ENCODE measurements around the gene ATP6V0E1.
A peak's percentile ranks its signal among the peaks of the same experiment; 100 is the strongest.
"Not testable (repeated sequence)": the region's sequence is repeated elsewhere in the genome, so short reads cannot be mapped to it uniquely, and the experiment has no call there.

The ATP6V0E1 gene

GRCh38 chr5:173004013-173004412 is 20.4 kb downstream of the ATP6V0E1 start:
- DNase-seq (ENCODE audit: low spot score): no peak

GRCh38 chr5:173004447-173004846 is 20.9 kb downstream of the ATP6V0E1 start:
- DNase-seq (ENCODE audit: low spot score): no peak

GRCh38 chr5:173010021-173010420 is 26.4 kb downstream of the ATP6V0E1 start:
- no peak for DNase-seq (ENCODE audit: low spot score)

GRCh38 chr5:173010547-173011464 is 27.2 kb downstream of the ATP6V0E1 start:
- DNase-seq (ENCODE audit: low spot score): peak; percentile 73

GRCh38 chr5:173011566-173011965 is 28.0 kb downstream of the ATP6V0E1 start:
- DNase-seq (ENCODE audit: low spot score): no peak

- no peak for DNase-seq (ENCODE audit: low spot score)
Measured at GRCh38 chr5:173012882-173013281, 29.3 kb downstream of the ATP6V0E1 start.

GRCh38 chr5:173014671-173015070 is 31.1 kb downstream of the ATP6V0E1 start:
- no peak for DNase-seq (ENCODE audit: low spot score)

GRCh38 chr5:173015192-173015591 is 31.6 kb downstream of the ATP6V0E1 start:
- no peak for DNase-seq (ENCODE audit: low spot score)

GRCh38 chr5:173015598-173016455 is 32.3 kb downstream of the ATP6V0E1 start:
- DNase-seq (ENCODE audit: low spot score): no peak

- peak; percentile 60 for DNase-seq (ENCODE audit: low spot score)
Measured at GRCh38 chr5:173016598-173017046, 33.1 kb downstream of the ATP6V0E1 start.

- DNase-seq (ENCODE audit: low spot score): not testable (repeated sequence)
Measured at GRCh38 chr5:173017087-173017486, 33.5 kb downstream of the ATP6V0E1 start.

- no peak for DNase-seq (ENCODE audit: low spot score)
Measured at GRCh38 chr5:173018358-173018757, 34.8 kb downstream of the ATP6V0E1 start.

GRCh38 chr5:173020154-173020581 is 36.6 kb downstream of the ATP6V0E1 start:
- no peak for DNase-seq (ENCODE audit: low spot score)

GRCh38 chr5:173020643-173021042 is 37.1 kb downstream of the ATP6V0E1 start:
- DNase-seq (ENCODE audit: low spot score): peak; percentile 64

GRCh38 chr5:173025651-173026050 is 42.1 kb downstream of the ATP6V0E1 start:
- DNase-seq (ENCODE audit: low spot score): no peak

- no peak for DNase-seq (ENCODE audit: low spot score)
Measured at GRCh38 chr5:173027905-173028304, 44.3 kb downstream of the ATP6V0E1 start.

- no peak for DNase-seq (ENCODE audit: low spot score)
Measured at GRCh38 chr5:173028811-173029327, 45.3 kb downstream of the ATP6V0E1 start.

GRCh38 chr5:173029499-173029921 is 45.9 kb downstream of the ATP6V0E1 start:
- DNase-seq (ENCODE audit: low spot score): no peak

GRCh38 chr5:173032096-173032495 is 48.5 kb downstream of the ATP6V0E1 start:
- DNase-seq (ENCODE audit: low spot score): not testable (repeated sequence)

- DNase-seq (ENCODE audit: low spot score): no peak
Measured at GRCh38 chr5:173032730-173033129, 49.2 kb downstream of the ATP6V0E1 start.

GRCh38 chr5:173033923-173034322 is 50.4 kb downstream of the ATP6V0E1 start:
- no peak for DNase-seq (ENCODE audit: low spot score)
